Naive thymus-derived CD4-positive, alpha-beta T cell (primary cell): ENCODE data around the gene COL23A1. TPM values are rescaled to one million over a fixed set of nuclear protein-coding genes. Genes with fewer than 3 reads are reported as not detected.
A peak's percentile ranks its signal among the peaks of the same experiment; 100 is the strongest.

Experiments
- ATAC-seq: fragments of 150-1000 bp; cut with Tn5 transposase; 2 replicates; pipeline ENCODE4 v1.10.0; 2021; ENCODE audit warnings: mild to moderate bottlenecking, moderate library complexity
- CTCF ChIA-PET: fragments of 350-600 bp; sonication (Branson Sonifier 250); formaldehyde crosslinking; loops from one replicate; lab custom pipeline; 2021; ENCODE audit warnings: antibody characterized with exemption; lab: Charles Lee
- POLR2A ChIA-PET: fragments of 350-600 bp; sonication (Branson Sonifier 250); formaldehyde crosslinking; loops from one replicate; lab custom pipeline; 2021; ENCODE audit warnings: antibody characterized with exemption, inconsistent platforms; lab: Charles Lee
- DNase-seq, 9 donors: peaks; one replicate each; pipeline versions ENCODE4 v3.0.0 to v3.0.0-alpha.2; 2020 to 2022; ENCODE audit warnings: mixed read lengths in 1 of 9
- H3K27ac ChIP-seq: one replicate; pipeline ENCODE4 v1.7.0; 2013; ENCODE audit warnings: mild to moderate bottlenecking, low read depth, low read length, moderate library complexity
- H3K27me3 ChIP-seq, 2 donors: one replicate each; pipeline ENCODE4 v1.7.0; 2013; ENCODE audit warnings: low read length in 2 of 2, mild to moderate bottlenecking in 2 of 2, moderate library complexity in 2 of 2; ENCODE audit not compliant: control insufficient read depth in 2 of 2, insufficient read depth in 2 of 2
- H3K36me3 ChIP-seq, 3 experiments: 1 replicate in 2 of 3; 2 replicates in 1 of 3; pipeline ENCODE4 v1.7.0; 2013; ENCODE audit warnings: low read length in 3 of 3, mild to moderate bottlenecking in 3 of 3, moderate library complexity in 1 of 3; ENCODE audit not compliant: insufficient read depth in 3 of 3, control insufficient read depth in 2 of 3
- H3K4me1 ChIP-seq, 2 donors: one replicate each; pipeline ENCODE4 v1.7.0; 2013; ENCODE audit warnings: low read length in 2 of 2, mild to moderate bottlenecking in 2 of 2, moderate library complexity in 1 of 2; ENCODE audit not compliant: control insufficient read depth in 2 of 2, insufficient read depth in 2 of 2
- H3K4me3 ChIP-seq: 2 replicates; pipeline ENCODE4 v1.7.0; 2013; ENCODE audit warnings: mild to moderate bottlenecking, low read length
- H3K9me3 ChIP-seq, 3 experiments: 1 replicate in 2 of 3; 2 replicates in 1 of 3; pipeline ENCODE4 v1.7.0; 2013; ENCODE audit warnings: low read length in 3 of 3; ENCODE audit not compliant: control insufficient read depth in 2 of 3
- H3K27ac Mint-ChIP-seq, 9 donors: one replicate each; pipeline ENCODE4 v1.8.0; 2020 to 2022; ENCODE audit warnings: mixed read lengths in 9 of 9, mild to moderate bottlenecking in 8 of 9, moderate library complexity in 5 of 9, inconsistent platforms in 2 of 9
- H3K27me3 Mint-ChIP-seq, 5 donors: one replicate each; pipeline ENCODE4 v1.8.0; 2021 to 2022; ENCODE audit warnings: mixed read lengths in 5 of 5, mild to moderate bottlenecking in 1 of 5
- H3K36me3 Mint-ChIP-seq, 5 donors: one replicate each; pipeline ENCODE4 v1.8.0; 2020 to 2022; ENCODE audit warnings: mixed read lengths in 5 of 5, mild to moderate bottlenecking in 3 of 5, inconsistent platforms in 1 of 5
- H3K4me1 Mint-ChIP-seq, 7 donors: one replicate each; pipeline ENCODE4 v1.8.0; 2020 to 2022; ENCODE audit warnings: mixed read lengths in 7 of 7, mild to moderate bottlenecking in 3 of 7, inconsistent platforms in 1 of 7
- H3K4me3 Mint-ChIP-seq, 10 donors: one replicate each; pipeline ENCODE4 v1.8.0; 2020 to 2022; ENCODE audit warnings: mild to moderate bottlenecking in 10 of 10, mixed read lengths in 10 of 10, moderate library complexity in 6 of 10, inconsistent platforms in 2 of 10
- H3K9me3 Mint-ChIP-seq, 11 donors: one replicate each; pipeline ENCODE4 v1.8.0; 2020 to 2022; ENCODE audit warnings: mixed read lengths in 11 of 11, mild to moderate bottlenecking in 4 of 11, inconsistent platforms in 1 of 11, moderate library complexity in 1 of 11
- intact Hi-C, 2 donors: fragments of 100-400 bp; cut with micrococcal nuclease; formaldehyde crosslinking; loops; one replicate each; pipeline ENCODE4 v1.15.1; 2023
- polyA plus RNA-seq, 2 donors: library from polyadenylated mRNA; unstranded; fragments of 300-500 nt; fragmentation: Illumina TruSeq; gene quantifications; one replicate each; pipeline ENCODE4 v1.2.3, GENCODE V29; 2021
- total RNA-seq, 6 experiments: library from RNA in 5 of 6; stranded (reverse) in 5 of 6; gene quantifications; 1 replicate in 5 of 6; 2 replicates in 1 of 6; pipeline ENCODE4 v1.2.3 and lab custom pipeline; 2021 to 2026

COL23A1 gene
- total and polyA plus RNA-seq, 7 experiments from 2014 or later, result 0.13 to 0.32 (median 0.22) TPM; not detected in 4

DNA sequence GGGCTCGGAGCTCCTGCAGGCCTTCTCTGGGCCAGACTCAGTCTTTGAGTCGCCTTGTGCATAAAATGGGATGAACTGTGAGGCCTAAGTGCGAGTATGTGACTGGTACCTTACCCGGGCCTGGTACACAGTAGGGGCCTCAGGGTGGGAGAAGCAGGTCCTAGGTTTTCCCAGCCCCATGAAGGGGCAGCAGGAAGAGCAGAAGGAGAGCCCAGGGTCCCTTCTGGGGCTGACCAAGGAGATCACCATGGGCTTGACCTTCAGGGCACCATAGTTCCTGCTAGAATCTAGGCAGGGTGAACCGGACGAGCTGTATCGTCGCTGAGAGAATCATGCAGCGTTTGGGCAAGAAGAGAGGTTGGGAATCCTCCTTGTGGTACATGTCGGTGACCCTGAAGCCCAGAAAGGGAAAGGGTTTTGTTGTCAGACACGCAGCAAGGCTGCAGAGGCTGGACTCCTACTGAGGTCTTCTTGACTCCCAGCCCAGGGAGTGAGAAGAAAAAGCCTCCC, 357.2 kb downstream of the COL23A1 start:
- Mint-ChIP-seq H3K4me1 (peaks cover 32 to 73% (median 56%) of the 10 kb centered on the region in 7 donors), H3K36me3 (peaks cover 4 to 29% (median 19%) of the 10 kb centered on the region in 5 donors), H3K4me3 (peak overlapping the region; percentile 70 to 90 (median 78)), H3K27ac (peak overlapping the region; percentile 75 to 92 (median 86)), H3K27me3 (no peaks in the 10 kb centered on the region), H3K9me3 (peaks cover 0 to 3% (median 0%) of the 10 kb centered on the region in 11 donors)
- intact Hi-C loops, result loop anchor here (1.0 to 10.0 kb wide), 6 partner anchors 29 to 1322 kb away; partner anchors contain the start of genes CLK4 (in 2 of the 2), HNRNPAB (in 2 of the 2), RUFY1 (in 1 of the 2) and ZNF879 (in 1 of the 2)
- ChIA-PET CTCF (interaction anchor here (1.7 kb wide), 1 partner anchor 317 kb away, joined by 5 read pairs; no protein-coding TSS in a partner anchor), POLR2A (interaction anchor here (0.7 to 3.0 kb wide), 7 partner anchors 8 to 392 kb away, joined by 3 to 16 read pairs (median 3); partner anchors contain the start of gene HNRNPAB)
- Histone ChIP-seq H3K27ac (peak overlapping the region; percentile 95), H3K4me1 (peaks cover 35 to 45% of the 10 kb centered on the region in 2 donors), H3K36me3 (peaks cover 0 to 36% (median 7%) of the 10 kb centered on the region in 3 experiments), H3K27me3 (no peaks in the 10 kb centered on the region), H3K4me3 (peak overlapping the region; percentile 63), H3K9me3 (no peaks in the 10 kb centered on the region)
- ATAC-seq, result no peak
- DNase-seq, result no peak

DNA sequence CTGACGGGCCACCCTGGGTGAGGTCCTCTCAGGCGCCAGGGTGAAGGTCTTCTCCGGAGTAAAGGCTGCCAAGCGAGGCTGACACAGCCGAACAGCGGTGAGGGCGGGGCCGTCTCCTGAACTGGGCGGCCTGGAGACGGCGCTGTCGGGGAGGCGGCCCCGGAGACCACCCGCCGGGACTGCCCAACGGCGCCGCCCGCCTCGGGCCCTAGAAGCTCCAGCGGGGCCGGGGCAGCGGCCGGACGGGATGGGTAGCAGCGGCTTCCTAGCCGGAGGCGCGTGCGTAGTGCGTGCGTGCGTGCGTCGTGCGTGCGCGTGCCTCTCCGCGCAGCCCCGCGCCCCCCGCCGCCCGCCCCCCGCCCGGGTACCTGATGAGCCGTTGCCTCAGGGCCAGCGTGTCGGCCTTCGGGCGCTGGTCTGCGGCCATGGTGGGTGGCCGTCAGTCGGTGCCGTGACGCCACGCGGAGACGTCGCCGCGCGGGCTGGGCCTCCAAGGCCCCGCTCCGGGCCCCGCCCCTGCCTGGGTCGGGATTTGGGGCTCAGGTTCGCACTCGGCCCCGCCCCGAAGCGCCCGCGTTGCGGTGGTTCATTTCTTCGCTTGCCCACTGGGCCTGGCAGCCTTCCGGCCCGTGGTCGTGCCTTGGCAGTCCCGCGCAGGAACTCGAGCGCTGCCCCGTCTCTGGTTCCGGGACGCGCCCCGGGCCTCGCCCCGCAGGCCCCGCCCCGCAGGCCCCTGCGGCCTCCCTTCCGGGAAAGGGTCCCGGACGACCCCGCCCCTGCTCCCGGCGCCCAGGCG, 357.9 kb downstream of the COL23A1 start, which contains the start of gene PHYKPL:
Gene PHYKPL (minus strand): TSS at position 679 of the 796 bp plus-strand sequence. CDS start 252 bp downstream, at position 427.
- H3K4me3 ChIP-seq, result peak within 1 kb of the TSS; percentile 63
- H3K27ac Mint-ChIP-seq, result peak within 1 kb of the TSS; percentile 75 to 92 (median 86)
- peaks cover 9 to 36% (median 26%) of the 10 kb centered on the region in 5 donors for H3K36me3 Mint-ChIP-seq
- peak; percentile 81 for ATAC-seq
- intact Hi-C loops, result loop anchor here (1.0 to 10.0 kb wide), 6 partner anchors 28 to 1322 kb away; partner anchors contain the start of genes CLK4 (in 2 of the 2), HNRNPAB (in 2 of the 2), RUFY1 (in 1 of the 2) and ZNF879 (in 1 of the 2)
- peaks cover 2 to 43% (median 7%) of the 10 kb centered on the region in 3 experiments for H3K36me3 ChIP-seq
- H3K9me3 Mint-ChIP-seq, result peaks cover 0 to 3% (median 0%) of the 10 kb centered on the region in 11 donors
- POLR2A ChIA-PET, result interaction anchor here (0.7 to 3.0 kb wide), 6 partner anchors 9 to 393 kb away, joined by 3 to 16 read pairs (median 3); partner anchors contain the start of gene HNRNPAB
- DNase-seq, result peak; percentile 48 to 78 (median 63)
- H3K9me3 ChIP-seq, result no peaks in the 10 kb centered on the region
- peak within 1 kb of the TSS; percentile 95 for H3K27ac ChIP-seq
- H3K27me3 ChIP-seq, result no peaks in the 10 kb centered on the region
- peaks cover 38 to 73% (median 58%) of the 10 kb centered on the region in 7 donors for H3K4me1 Mint-ChIP-seq
- peak within 1 kb of the TSS; percentile 75 to 90 (median 84) for H3K4me3 Mint-ChIP-seq
- CTCF ChIA-PET, result interaction anchor here (1.7 kb wide), 1 partner anchor 318 kb away, joined by 5 read pairs; no protein-coding TSS in a partner anchor
- H3K4me1 ChIP-seq, result peaks cover 29 to 38% of the 10 kb centered on the region in 2 donors
- no peaks in the 10 kb centered on the region for H3K27me3 Mint-ChIP-seq

DNA sequence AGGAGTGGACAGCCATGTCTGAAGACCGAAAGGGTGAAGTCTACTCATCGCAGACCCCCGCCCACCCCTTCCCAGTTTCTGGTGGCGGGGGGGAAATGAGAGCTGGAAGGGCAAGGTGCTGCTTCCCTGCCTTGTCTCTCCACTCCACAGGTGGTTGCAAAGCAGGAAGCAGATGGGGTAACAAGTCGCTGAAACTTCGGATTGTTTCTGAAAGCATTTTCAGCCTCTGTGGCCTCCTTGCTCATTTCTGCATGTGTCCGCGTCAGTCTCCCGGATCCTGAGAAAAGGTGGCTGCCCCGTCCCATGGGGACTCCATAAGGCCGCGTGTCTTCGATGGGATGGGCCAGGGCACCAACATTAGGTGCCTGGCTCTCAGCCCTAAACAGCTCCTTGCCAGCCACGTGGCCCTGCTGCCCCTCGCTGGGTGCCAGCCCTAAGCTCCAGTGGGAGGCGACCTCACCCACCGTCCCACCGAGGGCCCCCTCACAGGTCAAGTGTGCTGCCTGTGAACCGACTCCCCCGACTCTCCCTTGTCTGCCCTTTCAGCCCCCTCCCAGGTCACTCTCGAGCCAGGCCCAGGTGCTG, 358.6 kb downstream of the COL23A1 start:
- CTCF ChIA-PET, result interaction anchor here (1.7 kb wide), 1 partner anchor 319 kb away, joined by 5 read pairs; no protein-coding TSS in a partner anchor
- no peaks in the 10 kb centered on the region for H3K27me3 Mint-ChIP-seq
- peak overlapping the region; percentile 75 to 90 (median 82) for H3K4me3 Mint-ChIP-seq
- H3K9me3 Mint-ChIP-seq, result peaks cover 0 to 3% (median 0%) of the 10 kb centered on the region in 11 donors
- ATAC-seq (no peak), DNase-seq (no peak)
- Histone ChIP-seq H3K27ac (peak overlapping the region; percentile 95), H3K36me3 (peaks cover 5 to 50% (median 7%) of the 10 kb centered on the region in 3 experiments), H3K4me1 (peaks cover 22 to 33% of the 10 kb centered on the region in 2 donors), H3K4me3 (peak overlapping the region; percentile 63), H3K9me3 (no peaks in the 10 kb centered on the region), H3K27me3 (no peaks in the 10 kb centered on the region)
- intact Hi-C loops, result loop anchor here (1.0 to 10.0 kb wide), 6 partner anchors 27 to 1323 kb away; partner anchors contain the start of genes CLK4 (in 2 of the 2), HNRNPAB (in 2 of the 2), RUFY1 (in 1 of the 2) and ZNF879 (in 1 of the 2)
- POLR2A ChIA-PET, result interaction anchor here (1.5 to 3.0 kb wide), 3 partner anchors 9 to 27 kb away, joined by 4 to 16 read pairs (median 5); partner anchors contain the start of gene HNRNPAB
- H3K36me3 Mint-ChIP-seq, result peaks cover 13 to 43% (median 28%) of the 10 kb centered on the region in 5 donors
- peak overlapping the region in 7 of 9 donors; percentile 52 to 85 (median 72) for H3K27ac Mint-ChIP-seq
- H3K4me1 Mint-ChIP-seq, result peaks cover 45 to 68% (median 62%) of the 10 kb centered on the region in 7 donors

DNA sequence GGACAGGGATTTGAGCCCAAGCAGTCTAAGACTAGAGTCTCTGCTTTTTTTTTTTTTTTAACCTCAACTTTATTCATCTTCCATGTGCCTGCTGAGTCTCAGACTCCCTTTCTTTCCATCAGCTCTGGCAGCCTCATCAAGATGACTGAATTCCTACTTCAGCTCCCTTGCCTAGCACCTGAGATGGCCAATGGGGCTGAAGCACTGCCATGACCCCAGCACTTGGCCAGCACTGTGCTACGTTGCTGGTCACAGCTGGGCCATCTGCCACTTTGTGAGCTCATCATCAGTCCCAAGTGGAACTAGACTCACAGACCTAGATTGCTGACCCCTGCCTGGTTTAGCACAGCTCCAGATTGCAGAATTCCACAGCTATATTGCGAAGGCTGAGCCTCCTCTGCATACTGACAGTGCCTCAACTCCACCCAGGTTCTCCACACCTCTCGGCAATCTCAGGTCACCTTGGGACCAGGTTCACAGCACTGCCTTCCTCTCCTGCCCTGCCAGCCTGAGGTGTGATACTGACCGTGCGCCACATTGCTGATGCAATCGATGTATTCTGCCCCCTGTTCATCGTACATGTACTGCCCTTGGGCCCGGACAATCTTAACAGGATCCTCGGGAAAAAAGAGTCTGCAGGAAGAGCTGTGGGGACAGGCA, 359.2 kb downstream of the COL23A1 start:
- Histone ChIP-seq H3K4me3 (peak overlapping the region; percentile 63), H3K4me1 (peaks cover 20 to 28% of the 10 kb centered on the region in 2 donors), H3K36me3 (peaks cover 5 to 53% (median 7%) of the 10 kb centered on the region in 3 experiments), H3K27me3 (no peaks in the 10 kb centered on the region), H3K9me3 (no peaks in the 10 kb centered on the region), H3K27ac (peak overlapping the region; percentile 95)
- H3K27me3 Mint-ChIP-seq, result no peaks in the 10 kb centered on the region
- ChIA-PET POLR2A (interaction anchor here (1.5 to 3.0 kb wide), 3 partner anchors 10 to 27 kb away, joined by 4 to 16 read pairs (median 5); partner anchors contain the start of gene HNRNPAB), CTCF (interaction anchor here (0.6 to 1.7 kb wide), 2 partner anchors 319 to 1860 kb away, joined by 5 to 6 read pairs; no protein-coding TSS in a partner anchor)
- H3K4me1 Mint-ChIP-seq, result peaks cover 48 to 66% (median 61%) of the 10 kb centered on the region in 7 donors
- no peak for DNase-seq
- peak overlapping the region in 8 of 9 donors; percentile 46 to 85 (median 76) for H3K27ac Mint-ChIP-seq
- no peak for ATAC-seq
- peak overlapping the region; percentile 75 to 90 (median 82) for H3K4me3 Mint-ChIP-seq
- H3K36me3 Mint-ChIP-seq, result peaks cover 13 to 46% (median 28%) of the 10 kb centered on the region in 5 donors
- intact Hi-C loops, result loop anchor here (10.0 kb wide), 2 partner anchors 794 to 1324 kb away; partner anchors contain the start of genes RUFY1 (in 1 of the 2) and ZNF879 (in 1 of the 2)
- H3K9me3 Mint-ChIP-seq, result peaks cover 0 to 3% (median 0%) of the 10 kb centered on the region in 11 donors

DNA sequence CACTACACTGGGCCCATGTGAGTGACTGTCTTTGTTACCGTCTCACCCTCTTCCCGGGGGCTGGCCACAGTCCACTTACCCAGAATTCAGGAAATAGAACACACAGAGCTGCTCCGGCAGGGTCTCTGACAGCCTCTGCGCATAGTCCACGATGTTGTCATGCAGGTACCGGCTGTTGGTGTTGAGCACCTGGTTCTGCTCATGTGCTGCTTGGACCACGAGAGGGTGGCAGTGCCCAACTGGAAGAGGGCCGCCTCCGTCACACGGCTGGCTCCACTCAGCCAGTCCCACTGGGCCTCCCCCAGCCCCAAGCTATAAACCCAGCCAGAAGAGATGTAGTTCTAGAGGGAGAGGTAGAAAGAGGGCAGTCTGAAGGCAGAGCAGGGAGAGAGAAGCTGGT, 360.3 kb downstream of the COL23A1 start:
- Histone ChIP-seq H3K36me3 (peaks cover 5 to 57% (median 7%) of the 10 kb centered on the region in 3 experiments), H3K27me3 (no peaks in the 10 kb centered on the region), H3K4me1 (peaks cover 20 to 27% of the 10 kb centered on the region in 2 donors), H3K4me3 (no peak overlapping the region), H3K9me3 (no peaks in the 10 kb centered on the region), H3K27ac (peak overlapping the region; percentile 3)
- DNase-seq (no peak), ATAC-seq (no peak)
- H3K9me3 Mint-ChIP-seq, result peaks cover 0 to 3% (median 0%) of the 10 kb centered on the region in 11 donors
- intact Hi-C loops, result loop anchor here (10.0 kb wide), 2 partner anchors 795 to 1325 kb away; partner anchors contain the start of genes RUFY1 (in 1 of the 2) and ZNF879 (in 1 of the 2)
- peak overlapping the region in 6 of 9 donors; percentile 21 to 85 (median 70) for H3K27ac Mint-ChIP-seq
- peaks cover 45 to 69% (median 59%) of the 10 kb centered on the region in 7 donors for H3K4me1 Mint-ChIP-seq
- POLR2A ChIA-PET, result interaction anchor here (0.8 to 1.5 kb wide), 3 partner anchors 12 to 19 kb away, joined by 3 to 4 read pairs (median 3); no protein-coding TSS in a partner anchor
- no peaks in the 10 kb centered on the region for H3K27me3 Mint-ChIP-seq
- peaks cover 14 to 49% (median 28%) of the 10 kb centered on the region in 5 donors for H3K36me3 Mint-ChIP-seq
- peak overlapping the region; percentile 64 to 89 (median 76) for H3K4me3 Mint-ChIP-seq
- CTCF ChIA-PET, result no interaction called here
